HG03066 (cell line): ENCODE data around the gene GNG14.
"Not testable (repeated sequence)": the region's sequence is repeated elsewhere in the genome, so short reads cannot be mapped to it uniquely, and the experiment has no call there.

Experiments
- ATAC-seq: cut with Tn5 transposase; IDR thresholded peaks from one replicate; pipeline ENCODE4 v1.9.1; 2021; ENCODE audit warnings: low read depth; ENCODE audit not compliant: unreplicated experiment

The GNG14 gene

DNA sequence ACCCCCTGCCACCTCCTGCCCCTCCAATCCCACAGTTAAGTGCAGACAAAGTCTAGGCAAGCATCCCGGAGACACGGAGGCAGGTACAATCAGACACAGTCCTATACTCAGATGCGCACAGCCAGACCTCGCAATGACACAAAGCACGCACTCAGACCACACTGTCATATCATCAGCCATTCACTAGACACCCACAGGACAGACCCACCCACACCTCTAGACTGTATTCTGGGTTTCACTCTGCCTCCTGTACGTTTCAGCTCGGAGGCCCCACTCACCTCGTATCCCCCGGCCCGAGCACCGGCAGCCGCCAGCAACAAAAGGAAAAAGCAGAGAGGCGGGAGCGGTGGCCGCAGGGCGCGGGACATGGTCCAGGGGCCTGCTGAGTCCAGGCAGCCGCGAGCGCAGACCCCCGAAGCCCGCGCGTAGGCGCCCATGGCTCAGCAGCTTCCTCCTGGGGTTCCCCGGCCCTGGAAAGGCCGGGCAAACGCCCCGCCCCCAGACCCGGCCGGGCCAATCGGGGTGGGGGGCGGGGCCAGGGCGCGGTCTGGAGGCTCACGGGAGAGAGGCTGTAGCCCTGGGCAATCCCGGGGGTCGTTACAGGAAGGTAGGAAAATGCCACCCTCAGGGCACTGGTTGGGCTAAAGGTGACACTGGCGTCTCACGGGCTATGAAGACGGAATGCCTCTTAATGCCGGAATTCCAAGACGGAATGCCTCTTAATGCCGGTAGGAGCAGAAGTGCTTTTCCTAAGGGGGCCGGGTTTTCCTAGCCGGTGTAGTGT, 21.3 kb upstream of the GNG14 start, which contains the start of the genes MAN2B1 and WDR83:
MAN2B1 (minus strand) TSS at position 478 of the 784 bp plus-strand sequence; CDS start at position 437, 41 bp downstream.
WDR83 (plus strand) TSS at position 543 of the 784 bp plus-strand sequence. CDS start 2,984 bp downstream, outside the sequence.
- ATAC-seq, result peak; percentile 43

DNA sequence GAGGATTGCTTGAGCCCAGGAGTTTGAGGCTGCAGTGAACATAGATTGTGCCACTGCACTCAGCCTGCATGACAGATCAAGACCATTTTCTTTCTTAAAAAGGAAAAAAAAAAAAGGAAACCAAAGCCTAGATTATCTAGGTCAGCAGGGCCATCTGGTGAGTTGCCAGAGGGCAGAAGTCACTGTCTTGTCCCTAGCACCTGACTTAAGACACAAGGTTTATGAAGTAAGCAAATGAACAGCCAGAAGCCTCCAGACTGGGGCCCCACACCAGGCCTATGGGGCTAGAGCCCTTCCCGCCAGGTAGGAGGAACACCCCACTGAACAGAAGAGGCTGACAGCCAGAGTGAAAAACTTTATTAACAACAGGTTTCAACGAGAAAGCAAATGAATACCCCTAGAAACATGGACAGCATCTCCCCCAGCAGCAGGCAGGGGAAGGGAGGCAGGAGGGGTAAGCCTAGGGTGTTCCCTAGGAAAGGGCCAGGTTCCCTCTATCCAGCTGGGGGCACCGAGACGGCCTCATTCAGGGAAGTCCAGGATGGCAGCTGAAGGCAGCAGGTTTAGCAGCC, 20.0 kb upstream of the GNG14 start:
- ATAC-seq, result no peak

DNA sequence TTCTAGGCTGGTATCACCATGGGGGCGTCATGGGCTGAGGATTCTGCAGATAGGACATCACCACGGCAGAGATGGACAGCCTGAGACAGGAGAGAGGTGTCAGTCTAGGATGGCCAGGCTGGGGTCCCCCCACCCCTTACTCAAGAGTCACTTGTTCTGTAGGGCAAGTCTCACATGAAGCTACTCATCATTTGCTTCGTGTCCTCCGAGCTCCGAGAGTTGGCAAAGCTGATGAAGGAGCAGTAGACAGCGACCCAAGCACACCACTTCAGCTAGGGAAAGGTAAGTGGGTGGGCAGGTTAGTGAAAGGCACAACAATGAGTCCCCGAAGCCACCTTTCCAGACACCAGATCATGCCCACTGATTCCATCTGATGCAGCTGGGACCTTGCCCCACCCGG, 19.5 kb upstream of the GNG14 start:
- no peak for ATAC-seq

DNA sequence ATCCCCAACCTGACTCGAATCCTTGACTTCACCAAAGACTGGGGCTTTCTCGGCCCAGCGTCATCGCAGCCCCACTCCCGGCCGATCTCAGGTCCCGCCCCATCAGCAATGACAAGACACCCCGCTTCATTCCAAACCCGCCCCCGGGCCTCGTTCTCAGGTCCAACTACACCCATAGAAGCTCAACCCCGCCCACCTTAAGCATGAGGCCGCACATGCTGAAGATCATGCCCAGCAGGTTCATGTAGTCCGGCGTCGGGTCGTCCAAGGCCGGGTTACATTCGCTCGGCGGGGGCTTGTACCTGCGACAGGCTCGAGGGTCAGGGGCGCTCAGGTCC, 18.9 kb upstream of the GNG14 start:
- no peak for ATAC-seq

DNA sequence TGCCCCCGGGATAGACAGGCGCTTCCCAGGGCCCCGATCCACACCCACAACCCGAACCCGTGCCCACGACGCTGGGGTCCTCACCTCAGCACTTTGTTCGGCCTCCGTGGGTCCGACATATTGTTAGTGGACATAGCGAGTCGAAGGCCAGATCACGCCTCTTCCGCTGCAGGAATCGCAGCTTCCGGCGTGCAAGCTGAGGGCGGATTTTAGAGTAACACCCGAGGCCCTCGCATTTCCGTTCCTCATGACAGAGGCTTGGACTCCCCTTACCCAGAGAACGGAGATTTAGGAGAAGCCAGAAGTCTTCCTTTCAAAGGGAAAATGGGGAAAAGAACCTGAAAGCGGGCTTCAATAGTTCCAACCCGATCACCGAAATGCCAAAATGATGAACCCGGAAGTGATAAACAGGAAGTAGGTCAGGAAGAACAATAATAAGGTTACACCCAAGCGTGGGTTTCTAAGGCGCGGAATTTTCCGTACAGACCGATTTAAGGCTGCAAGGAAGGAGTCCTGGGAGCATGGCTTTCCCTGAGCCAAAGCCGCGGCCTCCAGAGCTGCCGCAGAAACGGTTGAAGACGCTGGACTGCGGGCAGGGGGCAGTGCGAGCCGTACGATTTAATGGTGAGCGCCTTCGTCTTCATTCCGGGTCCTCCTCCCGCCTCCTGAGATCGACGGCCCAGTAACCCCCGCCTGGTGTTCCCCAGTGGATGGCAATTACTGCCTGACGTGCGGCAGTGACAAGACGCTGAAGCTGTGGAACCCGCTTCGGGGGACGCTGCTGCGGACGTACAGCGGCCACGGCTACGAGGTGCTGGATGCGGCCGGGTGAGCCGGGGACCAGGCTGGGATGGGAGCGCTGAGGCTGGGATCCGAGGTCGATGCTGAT, 18.3 kb upstream of the GNG14 start:
- ATAC-seq, result no peak

DNA sequence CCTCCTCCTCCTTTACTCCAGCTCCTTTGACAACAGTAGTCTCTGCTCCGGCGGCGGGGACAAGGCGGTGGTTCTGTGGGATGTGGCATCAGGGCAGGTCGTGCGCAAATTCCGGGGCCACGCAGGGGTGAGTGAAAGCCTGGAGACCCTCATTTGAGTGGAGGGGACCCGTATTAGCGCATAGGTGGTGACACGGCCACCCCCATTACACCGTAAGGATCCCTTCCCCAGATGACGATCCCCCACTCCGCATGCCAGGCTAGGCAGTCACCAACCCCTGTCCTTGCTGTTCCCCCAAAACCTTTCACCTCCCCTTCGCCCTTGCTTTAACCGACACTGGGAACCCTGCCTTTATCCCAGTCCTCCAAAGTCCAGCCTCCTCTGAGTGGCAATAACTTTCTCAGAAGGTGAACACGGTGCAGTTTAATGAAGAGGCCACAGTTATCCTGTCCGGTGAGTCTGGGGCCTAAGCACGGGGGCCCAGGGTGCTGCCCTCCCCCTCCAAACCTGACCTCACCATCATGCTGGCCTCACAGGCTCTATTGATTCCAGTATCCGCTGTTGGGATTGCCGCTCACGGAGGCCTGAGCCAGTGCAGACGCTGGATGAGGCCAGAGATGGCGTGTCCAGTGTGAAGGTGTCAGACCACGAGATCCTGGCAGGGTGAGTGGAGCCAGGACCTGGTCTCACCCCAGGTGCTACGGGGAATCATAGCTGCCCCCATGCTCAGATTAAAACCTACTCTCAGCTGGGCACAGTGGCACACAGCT, 17.5 kb upstream of the GNG14 start:
- ATAC-seq, result no peak

DNA sequence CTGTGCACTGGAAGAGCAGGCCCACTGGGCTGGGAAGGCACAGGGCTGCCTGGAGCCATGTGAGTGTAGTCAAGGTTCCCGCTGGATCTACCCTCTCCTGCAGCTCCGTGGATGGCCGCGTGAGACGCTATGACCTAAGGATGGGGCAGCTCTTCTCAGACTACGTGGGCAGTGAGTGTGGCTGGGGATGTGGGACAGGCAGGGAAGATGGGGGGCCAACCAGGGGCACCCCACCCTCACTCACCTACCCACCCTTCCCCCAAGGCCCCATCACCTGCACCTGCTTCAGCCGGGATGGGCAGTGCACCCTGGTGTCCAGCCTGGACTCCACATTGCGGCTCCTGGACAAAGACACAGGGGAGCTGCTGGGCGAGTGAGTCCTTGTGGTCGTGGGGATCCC, 15.1 kb upstream of the GNG14 start:
- ATAC-seq, result no peak

DNA sequence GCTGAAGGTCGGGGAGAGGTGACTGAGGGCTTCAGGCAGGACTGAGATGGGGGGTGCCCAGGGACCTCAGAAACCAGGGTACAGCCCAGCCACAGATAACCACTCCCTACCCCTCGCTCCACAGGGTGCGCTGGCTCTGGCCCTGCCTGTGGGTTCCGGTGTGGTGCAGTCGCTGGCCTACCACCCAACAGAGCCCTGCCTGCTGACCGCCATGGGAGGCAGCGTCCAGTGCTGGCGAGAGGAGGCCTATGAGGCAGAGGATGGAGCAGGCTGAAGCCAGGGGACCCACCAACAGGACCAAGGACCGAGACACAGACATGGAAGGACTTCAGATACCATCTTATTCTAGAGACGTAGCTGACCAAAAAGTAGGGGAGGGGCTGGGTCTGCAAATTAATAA, 12.4 kb upstream of the GNG14 start:
- ATAC-seq, result no peak

DNA sequence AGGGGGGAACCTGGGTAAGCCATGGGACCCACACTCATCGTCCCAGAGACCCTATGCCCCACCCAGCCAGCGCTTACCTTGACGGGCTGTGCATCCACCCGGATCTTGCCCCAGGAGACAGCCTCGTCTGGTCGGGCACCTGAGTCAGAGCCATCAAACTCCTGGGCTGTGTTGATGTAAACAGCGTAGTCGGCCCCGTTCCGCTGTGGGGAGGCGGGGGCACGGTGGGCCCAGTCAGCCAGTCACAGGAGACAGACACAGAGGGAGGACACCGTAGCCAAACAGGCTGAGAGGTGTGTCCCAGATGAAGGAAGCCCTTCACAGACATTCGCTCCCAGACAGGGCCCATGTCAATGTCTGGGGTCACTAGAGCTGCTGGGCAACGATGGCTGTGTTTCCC, 11.9 kb upstream of the GNG14 start:
- no peak for ATAC-seq

DNA sequence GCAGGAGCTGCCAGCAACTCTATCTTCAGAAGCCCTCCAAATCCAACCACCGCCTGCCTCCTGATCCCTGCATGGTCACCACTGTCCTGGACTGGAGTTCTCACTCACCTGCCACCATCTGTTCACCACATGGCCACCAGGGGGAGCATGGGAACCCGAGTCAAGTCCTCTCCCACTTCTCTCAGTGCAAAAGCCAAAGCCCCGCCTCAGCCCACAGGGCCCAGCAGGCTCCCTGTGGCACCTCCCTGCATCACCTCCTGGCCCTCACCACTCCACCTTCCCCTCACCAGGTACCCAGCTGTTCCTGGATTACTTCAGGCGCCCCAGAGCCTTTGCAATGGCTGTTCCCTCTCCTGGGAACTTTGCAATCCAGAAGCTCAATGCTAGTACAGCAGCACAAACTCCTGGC, 11.4 kb upstream of the GNG14 start:
- ATAC-seq, result no peak

DNA sequence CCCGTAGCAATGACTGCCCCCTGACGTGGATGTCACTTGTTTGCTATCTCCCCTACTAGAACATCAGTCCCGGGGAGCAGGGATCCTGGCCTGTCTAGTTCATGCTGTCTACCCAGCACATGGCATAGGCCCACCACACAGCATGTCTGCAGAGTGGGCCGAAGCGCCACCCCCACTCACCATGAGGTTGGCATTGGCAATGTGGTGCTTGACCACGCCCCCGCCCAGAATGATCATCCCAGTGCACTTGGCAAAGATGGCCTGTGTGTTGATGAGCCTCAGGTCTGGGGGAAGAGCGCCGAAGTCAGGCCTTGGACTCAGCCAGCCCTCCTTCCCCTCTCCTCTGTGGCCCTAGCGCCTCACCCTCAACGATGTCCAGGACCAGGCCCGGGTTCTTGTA, 10.9 kb upstream of the GNG14 start:
- ATAC-seq, result no peak

DNA sequence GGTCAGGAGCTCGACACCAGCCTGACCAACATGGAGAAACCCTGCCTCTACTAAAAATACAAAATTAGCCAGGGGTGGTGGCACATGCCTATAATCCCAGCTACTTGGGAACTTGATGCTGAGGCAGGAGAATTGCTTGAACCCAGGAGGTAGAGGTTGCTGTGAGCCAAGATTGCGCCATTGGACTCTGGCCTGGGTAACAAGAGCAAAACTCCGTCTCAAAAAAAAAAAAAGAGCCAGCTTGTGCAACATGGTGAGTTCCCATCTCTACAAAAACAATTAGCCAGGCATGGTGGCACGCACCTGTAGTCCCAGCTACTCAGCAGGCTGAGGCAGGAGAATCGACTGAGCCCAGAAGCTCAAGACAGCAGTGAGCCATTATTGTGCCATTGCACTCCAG, 9.8 kb upstream of the GNG14 start:
- ATAC-seq, result not testable (repeated sequence)

DNA sequence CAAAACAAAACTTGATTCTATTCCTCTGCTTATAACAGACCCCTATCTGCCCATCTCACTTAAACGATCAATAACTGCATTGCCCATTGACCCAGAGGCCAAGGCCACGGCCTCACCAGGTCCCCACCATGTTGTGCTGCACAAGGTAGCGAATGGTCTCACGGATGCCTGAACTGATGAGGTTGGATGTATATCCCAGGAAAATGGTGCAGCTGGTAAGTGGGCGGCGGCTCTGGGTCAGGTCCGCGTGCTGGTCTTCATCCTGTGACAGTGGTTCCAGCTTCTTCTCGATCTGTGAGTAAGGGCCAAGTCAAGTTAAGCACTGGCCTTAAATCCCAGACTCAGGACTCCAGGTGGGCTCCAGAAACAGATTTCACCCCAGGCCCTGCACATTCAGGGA, 7.8 kb upstream of the GNG14 start:
- ATAC-seq, result no peak

DNA sequence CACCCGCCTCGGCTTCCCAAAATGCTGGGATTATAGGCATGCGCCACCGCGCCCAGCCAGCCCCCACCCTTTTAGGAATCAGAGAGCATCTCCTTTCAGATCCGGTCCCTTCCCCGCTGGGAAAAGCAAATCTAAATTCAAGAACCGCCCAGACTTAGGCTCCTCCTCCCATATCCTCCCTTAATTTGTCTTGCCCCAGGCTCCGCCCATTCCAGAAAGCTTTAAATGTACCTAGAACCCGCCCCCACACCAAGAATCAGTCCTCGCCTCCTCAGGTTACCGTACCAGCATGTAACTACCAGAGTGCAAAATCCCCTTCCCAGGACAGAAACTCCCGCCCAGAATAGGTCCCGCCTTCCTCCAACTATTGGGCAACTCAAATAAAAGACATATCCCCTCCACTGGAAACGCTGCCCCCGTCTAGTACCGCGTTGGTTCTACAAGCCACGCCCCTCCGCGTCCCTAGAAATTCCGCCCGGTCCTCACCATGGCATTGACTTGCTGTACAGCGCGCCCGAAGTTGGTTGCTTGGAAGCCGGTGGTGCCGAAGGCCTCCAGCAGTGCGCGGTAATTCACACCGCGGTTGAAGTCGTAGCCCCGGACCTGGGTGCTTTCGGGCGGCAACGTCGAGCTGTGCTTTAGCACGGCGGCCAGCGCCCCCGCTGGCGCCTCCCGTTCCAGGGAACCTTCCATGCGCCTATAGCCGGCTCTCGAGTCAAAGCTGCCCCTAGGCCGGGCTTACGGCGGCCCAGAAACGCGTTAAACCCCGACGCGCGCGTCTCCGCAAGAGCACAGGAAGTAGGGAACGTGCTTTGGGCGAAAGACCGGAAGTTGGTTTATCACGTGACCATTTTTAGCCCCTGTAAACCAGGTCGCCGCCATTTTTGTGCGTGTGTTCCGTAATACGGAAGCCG, 6.5 kb upstream of the GNG14 start, which contains the start of gene DHPS:
DHPS (minus strand) TSS at position 807 of the 914 bp plus-strand sequence; CDS start at position 693, 114 bp downstream.
- peak; percentile 79 for ATAC-seq

DNA sequence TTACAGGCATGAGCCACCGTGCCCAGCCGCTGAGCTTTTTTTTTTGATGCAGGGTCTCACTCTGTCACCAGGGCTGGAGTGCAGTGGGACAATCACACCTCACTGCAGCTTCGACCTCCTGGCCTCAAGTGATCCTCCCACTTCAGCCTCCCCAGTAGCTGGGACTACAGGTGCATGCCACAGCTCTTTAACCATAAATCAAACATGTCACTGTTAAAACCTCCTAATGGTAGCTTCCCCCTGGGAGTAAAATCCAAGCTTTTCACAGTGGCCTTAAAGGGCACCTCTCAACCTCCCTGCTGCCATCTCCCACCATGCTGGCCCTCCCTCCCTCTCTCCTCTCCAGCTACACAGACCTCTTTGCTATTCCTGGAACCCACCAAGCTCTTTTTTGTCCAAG, 2.0 kb upstream of the GNG14 start:
- no peak for ATAC-seq

DNA sequence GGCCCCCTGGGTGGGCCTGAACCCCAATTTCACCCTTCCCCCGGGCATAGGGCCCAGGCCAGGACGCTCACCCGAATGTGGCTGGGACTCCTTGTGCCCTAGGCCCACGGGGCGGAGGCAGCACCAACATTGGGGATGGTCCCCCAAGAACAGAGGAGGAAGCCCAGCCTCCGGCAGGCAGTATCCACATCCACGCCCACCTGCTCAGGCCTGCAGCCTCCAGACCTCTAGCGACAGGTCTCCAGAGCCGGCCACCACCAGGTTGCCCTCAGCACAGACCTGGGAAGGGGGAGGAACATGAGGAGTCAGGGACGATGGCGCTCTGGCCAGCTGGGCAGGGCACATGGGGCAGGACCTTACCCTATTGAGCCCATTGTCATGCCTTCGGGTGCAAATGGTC, 1.2 kb downstream of the GNG14 start:
- no peak for ATAC-seq

DNA sequence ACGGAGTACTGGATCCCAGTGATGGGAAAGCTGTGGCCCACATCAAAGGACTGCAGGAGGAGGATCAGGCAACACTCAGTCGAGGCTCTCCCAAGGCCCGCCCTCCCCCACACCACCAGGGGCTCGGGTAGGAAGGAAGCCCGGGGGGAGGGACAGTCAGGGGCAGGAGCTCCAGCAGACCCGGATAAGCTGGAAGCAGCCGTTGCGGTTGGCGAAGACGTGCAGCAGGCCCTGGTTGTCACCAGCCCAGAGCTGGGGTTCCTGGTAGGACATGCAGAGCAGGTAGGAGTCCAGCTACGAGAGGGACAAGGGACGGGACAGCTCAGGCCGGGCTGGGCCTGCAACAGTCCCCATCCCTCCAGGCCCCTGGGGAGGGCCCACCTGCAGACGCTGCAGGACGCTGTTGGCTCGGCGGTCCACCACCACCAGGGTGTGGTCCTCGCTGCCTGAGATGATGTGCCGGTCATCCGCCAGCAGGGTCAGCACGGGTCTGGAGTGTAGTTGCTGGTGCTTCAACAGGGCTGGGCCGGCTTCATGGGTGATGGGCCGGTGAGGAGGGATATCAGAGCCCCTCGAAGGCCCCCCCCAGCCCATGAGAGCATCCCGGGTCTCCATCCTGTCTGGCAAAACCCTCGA, 1.9 kb downstream of the GNG14 start:
- ATAC-seq, result no peak

DNA sequence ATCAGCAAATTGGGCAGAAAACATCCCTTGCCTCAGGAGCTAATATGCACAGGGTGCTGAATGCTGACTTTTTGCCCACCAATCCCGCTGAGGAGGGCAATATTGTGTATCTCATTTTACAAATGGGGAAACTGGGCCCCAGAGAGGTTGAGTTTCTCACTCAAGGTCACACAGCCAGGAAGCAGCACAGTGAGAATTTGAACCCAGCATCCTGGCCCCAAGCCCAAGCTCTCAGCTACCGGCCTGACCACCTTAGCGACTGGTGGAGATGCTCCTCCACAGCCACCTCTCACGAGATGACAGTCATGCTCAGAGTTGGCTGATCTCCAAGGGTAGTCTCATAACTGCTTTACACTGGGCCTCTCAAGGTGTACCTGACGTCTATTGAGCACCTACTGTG, 5.2 kb downstream of the GNG14 start:
- no peak for ATAC-seq

DNA sequence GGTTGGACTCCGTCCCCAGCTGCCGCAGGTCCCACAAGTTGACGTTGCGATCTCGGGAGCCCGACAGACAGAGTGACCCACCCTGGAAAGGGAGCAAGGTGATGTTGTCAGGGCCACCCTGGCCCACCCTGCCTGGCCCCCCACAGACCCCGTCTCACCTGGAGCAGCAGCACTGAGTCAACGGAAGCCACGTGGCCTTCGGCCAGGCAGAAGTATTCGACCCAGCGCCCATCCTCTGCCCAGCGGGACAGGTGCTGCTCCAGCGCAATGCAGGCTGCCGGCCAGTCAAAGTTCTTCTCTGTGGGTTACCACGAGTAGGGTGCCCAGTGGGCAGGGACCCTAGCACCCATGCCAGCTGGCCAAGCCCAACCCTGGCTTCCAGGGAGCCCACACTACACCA, 6.8 kb downstream of the GNG14 start:
- no peak for ATAC-seq
